ENCODE results near the gene ENAH.
A peak's percentile ranks its signal among the peaks of the same experiment; 100 is the strongest.
"Not testable (repeated sequence)": the region's sequence is repeated elsewhere in the genome, so short reads cannot be mapped to it uniquely, and the experiment has no call there.

The ENAH gene

DNA sequence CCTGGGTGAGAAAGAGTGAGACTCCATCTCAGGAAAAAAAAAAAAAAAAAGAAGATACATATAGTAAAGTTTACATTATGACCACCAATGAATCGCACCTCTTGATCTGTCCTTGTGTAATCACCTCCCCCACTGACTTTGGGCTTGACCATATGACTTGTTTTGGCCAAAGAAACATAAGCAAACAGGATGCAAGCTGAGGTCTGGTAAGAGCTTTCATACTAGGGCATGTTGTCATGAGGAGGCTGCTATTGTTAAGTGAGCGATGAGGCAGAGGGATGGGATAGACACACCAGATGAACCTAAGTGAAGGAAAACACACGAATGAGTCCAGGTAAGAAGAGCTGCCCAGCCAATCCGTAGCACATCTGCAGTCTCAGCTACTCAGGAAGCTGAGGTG, 10.7 kb downstream of the ENAH start:
- no peak for DNase-seq

DNA sequence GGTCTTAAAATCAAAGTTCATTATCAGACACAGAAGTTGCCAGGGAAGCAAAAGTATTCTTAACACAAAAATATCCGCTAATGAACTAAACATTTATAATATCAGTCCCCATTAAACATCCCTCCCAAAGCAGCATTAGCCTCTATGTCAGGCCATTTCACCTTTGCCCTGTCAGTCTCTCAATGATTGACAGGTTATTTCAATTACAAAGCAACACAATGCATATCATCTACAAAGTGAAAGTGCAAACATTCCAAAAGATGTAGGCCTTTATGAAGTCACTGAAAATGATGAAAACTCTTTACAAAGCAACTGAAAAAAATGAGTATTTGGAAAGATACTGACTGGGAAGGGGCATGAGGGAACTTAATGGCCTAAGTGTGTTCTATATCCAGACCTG, 14.1 kb downstream of the ENAH start:
- DNase-seq, result no peak

DNA sequence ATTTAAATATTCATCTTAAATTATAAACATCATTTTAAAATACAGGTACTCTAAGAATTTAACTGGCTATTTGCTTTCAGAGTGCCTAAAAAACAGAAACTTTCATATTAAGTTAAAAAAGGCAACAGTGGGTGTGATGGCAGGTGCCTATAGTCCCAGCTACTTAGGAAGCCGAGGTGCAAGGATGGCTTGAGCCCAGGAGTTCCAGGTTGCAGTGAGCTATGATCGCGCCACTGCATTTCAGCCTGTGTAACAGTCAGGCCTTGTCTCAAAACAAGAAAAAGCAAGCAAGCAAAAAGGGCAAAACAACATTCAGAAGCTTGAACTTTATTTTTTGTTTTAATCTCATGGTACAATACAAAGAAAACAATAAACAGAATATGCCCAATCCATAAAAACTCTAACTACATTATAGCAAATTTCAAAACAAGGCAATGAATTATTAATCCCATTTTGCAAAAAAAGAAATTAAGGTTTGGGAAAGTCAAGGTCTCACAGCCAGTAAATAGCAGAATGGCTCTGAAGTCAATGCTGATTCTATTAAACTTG, 15.2 kb downstream of the ENAH start:
- DNase-seq, result no peak

DNA sequence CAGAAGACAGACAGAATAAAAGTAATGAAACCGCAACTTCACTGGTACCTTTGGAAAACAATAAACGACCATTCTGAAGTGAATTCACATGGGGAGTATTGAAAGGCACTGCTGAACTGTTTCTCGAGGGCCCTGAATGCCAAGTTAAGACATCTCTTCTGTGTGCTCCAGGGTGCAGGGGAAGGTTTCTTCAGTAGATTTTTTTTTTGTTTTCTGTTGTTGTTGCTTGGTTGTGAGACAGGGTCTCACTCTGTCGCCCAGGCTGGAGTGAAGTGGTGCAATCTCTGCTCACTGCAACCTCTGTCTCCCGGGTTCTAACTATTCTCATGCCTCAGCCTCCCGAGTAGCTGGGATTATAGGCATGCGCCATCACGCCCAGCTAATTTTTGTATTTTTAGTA, 15.9 kb downstream of the ENAH start:
- DNase-seq, result not testable (repeated sequence)

DNA sequence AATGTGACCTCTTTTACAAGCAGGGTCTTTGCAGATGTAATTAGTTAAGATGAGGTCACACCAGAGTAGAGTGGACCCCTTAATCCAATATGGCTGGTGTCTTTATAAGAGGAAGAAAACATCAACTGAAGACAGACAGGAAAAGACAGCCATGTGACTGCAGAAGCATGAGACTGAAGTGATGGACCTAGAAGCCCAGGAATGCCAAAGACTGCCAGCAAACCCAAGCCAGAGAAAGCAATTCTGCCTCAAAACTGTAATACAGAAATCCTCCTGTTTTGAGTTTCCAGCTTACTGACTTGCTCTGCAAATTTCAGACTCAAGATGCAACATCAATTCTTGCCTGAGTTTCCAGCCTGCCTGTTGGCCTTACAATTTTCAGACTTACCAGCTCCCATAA, 17.3 kb downstream of the ENAH start:
- no peak for DNase-seq

DNA sequence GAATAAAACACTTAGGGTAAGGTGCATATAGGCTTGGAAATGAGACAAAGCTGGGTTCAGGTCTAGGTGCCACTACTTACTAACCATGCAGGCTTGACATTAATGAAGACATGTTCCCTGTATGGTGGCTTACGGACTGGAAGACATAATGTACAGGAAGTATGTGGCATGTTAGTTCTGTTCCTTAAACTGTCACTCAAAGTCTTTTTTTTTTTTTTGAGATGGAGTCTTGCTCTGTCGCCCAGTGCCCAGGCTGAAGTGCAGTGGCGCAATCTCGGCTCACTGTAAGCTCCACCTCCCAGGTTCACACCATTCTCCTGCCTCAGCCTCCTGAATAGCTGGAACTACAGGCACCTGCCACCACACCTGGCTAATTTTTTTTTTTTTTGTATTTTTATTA, 20.1 kb downstream of the ENAH start:
- not testable (repeated sequence) for DNase-seq

DNA sequence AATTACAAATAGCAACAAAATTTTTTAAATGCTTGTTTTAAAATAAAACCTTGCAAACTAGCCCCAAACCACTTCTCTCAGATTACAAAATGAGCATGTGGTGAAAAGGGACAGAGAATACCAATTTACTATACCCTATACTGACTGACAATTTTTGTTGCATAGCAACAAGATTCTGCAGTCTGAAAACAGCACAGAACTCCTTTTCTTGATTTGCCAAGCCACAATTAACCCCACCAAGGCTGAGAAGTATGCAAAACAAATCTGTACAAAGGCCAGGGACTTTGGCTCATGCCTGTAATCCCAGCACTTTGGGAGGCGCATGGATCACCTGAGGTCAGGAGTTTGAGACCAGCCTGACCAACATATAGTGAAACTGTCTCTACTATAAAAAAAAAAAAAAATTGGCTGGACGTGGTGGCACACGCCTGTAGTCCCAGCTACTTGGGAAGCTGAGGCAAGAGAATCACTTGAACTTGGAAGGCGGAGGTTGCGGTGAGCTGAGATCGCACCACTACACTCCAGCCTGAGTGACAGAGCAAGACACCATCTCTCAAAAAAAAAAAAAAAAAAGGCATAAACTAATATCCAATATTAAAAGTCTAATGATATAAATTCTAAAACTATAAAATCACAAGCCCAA, 21.8 kb downstream of the ENAH start:
- DNase-seq, result no peak

DNA sequence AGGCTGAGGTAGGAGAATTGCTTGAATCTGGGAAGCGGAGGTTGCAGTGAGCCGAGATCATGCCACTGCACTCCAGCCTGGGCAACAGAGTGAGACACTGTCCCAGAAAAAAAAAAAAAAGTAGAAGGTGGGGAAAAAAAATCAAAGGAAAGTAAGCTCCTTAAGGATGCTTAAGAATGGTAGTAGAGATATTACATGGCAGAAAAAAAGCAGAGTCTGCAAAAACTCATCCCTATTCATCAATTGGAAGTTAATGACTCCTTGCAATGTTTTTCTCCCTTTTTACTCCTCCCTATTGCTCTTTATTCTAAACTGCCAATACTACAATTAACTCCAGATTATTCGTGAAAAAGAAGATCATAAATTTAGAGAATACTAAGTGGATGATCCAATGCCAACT, 23.4 kb downstream of the ENAH start:
- no peak for DNase-seq

DNA sequence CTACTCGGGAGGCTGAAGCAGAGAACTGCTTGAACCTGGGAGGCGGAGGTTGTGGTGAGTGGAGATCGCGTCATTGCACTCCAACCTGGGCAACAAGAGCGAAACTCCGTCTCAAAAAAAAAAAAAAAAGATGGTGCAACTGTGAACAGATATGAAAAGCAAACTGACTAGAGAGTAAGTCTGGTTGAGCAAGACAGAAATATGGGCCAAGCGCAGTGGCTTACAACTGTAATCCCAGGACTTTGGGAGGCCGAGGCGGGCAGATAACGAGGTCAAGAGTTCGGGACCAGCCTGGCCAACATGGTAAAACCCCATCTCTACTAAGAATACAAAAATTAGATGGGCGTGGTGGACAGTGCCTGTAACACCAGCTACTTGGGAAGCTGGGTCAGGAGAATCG, 24.1 kb downstream of the ENAH start:
- not testable (repeated sequence) for DNase-seq

DNA sequence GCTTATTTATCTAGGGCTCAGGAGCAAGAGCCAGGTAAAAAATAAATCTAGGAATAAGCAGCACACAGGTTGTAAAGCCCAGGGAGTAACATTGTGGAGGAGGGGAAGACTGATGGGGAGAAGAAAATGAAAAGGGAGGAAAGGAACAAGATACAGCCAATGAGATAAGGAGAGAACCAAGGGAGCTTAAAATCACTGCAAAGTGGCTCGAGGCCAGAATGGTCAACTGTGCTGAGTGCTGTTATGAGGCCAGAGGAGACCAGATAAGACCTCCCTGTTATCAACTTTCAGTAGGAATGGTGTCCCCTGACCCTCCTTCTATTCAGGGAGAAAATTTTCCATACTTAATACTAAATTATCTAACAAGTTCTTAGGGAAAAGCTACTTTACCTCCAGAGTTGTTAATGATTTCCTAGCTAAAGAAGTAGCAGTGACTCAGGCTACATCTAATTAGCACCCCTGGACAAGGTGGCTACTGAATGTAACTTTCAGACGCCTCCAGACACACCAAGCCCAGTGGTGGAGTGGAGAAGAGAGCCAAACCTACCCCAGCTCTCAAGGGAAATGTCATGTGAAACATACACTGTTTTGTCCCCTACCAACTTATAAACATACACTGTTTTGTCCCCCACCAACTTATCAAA, 25.5 kb downstream of the ENAH start:
- DNase-seq, result no peak

DNA sequence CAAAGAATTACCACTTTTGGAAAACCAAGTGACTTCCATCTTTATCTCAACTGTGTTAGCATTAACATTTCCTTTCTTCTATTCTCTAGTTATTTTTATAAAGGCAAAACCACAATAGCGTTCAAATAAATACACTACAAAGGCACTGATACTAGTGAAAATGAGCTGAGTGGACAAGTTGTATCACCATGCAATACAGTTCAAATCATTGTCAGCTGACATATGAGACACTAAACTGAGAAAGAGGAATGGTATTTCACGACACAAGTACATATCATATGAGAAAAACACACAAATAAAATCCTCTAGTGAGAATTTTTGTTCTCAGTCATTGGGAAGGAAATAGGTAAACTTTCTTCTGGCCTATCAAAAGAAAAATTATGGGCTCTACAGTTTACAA, 26.2 kb downstream of the ENAH start:
- no peak for DNase-seq

DNA sequence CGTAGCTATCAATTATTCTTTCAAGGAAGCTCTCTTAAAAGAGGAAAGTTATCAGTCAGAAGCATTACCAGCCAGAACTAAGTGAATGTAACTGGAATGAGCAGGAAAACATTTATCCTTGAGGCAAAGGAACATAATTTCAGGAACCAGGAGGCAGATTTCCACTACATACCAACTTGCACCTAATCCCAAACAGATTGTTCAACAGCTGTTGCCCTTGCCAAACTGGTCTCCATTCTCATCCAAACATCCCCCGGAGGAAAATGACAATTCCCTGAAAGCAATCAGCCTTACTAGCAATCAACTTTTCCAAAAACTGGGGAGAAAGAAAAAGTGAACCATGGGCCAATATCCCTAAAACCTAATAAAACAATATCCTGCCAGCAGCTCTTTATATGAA, 35.0 kb downstream of the ENAH start:
- no peak for DNase-seq

DNA sequence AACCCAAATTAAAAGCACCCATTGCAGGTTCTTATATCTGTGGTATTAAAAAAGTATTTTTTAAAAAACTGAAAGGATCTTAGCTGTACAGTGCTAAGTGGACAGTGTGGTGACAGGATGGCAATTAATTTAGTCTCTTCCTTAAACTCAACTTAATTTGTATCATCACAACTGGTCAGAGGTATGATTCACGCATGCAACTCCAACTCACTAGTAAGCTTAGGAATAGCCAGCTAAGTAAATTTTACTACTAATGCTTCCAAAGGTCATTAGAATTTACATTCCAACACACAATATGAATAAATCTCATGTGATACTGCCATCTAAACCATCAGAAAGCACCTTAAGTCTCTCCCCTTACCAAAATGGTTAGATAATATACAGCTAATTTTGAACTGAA, 35.4 kb downstream of the ENAH start:
- DNase-seq, result no peak

DNA sequence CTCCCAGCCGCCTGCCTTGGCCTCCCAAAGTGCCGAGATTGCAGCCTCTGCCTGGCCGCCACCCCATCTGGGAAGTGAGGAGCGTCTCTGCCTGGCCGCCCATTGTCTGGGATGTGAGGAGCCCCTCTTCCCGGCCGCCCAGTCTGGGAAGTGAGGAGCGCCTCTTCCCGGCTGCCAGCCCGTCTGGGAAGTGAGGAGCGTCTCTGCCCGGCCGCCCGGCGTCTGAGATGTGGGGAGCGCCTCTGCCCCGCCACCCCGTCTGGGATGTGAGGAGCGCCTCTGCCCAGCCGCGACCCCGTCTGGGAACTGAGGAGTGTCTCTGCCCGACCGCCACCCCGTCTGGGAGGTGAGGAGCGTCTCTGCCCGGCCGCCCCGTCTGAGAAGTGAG, 37.5 kb downstream of the ENAH start:
- not testable (repeated sequence) for DNase-seq

DNA sequence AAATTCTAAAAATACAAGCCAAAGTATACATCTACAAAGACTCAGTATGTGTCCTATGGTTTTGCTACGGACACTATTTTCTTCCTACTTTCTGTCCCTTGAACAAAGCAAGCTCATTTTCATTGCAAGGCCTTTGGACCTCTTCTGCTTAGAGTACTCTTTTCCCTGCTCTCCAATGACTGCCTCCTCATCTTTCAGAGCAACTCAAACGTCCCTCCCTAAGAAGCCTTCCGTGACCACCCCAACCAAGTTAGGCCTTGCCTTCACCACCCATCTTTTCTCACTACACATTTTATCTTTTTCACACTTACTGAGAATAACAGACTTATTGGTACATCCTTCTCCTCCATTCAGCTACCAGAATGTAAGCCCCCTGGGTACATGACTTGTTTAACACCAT, 39.9 kb downstream of the ENAH start:
- no peak for DNase-seq

DNA sequence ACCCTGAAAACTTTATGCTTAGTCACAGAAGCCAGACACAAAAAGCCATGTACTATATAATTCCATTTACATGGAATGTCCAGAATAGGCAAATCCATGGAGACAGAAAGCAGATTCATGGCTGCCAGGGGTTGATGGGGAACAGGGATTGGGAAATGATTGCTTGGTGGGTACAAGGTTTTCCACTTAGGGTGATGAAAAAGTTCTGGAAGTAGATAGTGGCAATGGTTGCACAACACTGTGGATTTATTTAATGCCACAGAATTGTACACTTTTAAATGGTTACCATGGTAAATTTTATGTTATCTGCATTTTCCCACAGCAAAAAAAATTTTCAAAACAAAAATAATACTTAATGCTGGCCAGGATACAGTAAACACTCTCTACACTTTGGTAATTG, 40.6 kb downstream of the ENAH start:
- no peak for DNase-seq

DNA sequence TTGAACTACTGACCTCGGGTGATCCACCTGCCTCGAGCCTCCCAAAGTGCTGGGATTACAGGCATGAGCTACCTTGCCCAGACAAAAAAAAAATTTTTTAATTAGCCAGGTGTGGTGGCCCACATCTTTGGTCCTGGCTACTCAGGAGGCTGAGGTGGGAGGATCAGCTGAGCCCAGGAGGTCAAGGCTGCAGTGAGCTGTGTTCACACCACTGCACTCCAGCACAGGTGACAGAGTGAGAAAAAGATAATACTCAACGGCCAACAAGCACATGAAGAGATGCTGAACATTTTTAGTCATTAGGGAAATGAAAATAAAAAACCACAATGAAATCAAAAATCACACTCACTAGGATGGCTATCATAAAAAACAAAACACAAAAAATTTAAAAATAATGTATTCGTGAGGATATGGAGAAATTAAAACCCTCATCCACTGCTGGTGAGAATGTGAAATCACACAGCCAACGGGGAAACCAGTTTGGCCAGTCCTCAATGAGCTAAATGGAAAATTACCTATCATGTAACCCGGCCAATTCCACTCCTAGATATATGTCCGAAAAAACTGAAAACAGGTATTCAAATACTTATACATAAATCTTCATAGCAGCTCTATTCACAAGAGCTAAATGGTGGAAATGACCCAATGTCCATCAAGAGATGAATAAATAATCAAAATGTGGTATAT, 41.2 kb downstream of the ENAH start:
- no peak for DNase-seq

DNA sequence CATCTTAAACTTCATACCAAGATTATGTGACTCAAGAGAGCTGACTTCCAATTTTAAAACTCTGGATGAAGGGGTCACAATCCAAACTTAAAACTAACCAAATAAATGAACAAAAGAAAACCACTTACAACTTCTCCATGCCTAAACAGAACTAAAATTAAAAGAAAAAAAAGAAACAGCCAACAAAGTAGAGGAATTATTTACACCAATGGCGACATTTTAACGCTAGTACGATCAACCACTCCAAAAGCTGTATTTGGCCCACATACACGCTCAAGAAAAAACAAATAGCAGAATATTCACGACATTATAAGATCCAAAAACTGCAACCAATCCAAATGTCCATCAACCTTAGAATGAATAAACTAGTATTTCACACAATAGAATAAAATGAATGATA, 42.4 kb downstream of the ENAH start:
- DNase-seq, result no peak

DNA sequence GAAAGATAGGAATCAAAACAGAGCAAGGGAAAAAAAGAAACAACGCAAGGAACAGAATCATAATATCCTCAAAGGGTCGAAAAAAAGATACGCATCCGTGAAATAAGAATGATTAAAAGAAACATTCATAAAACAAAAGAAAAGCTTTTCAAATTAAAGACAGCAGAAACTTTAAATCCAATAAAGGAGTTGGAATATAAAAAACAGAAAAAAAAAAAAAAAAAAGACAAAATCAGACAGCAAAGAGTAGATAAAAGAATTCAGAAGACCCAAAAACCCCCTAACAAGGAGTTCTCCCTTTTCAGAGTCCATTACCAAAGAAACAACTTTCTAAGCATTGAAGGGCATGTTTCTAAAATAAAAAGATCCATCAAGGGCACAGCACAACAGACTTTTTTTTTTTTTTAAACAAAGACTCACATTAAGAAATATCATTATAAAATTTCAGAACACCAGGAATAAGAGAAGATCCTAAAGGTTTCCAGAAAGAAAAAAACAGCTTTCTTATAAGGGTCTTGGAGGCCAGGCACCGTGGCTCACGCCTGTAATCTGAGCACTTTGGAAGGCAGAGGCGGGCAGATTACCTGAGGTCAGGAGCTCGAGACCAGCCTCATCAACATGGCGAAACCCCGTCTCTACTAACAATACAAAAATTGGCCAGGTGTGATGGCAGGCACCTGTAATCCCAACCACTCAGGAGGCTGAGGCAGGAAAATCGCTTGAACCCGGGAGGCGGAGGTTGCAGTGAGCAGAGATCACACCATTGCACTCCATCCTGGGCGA, 44.7 kb downstream of the ENAH start:
- no peak for DNase-seq

DNA sequence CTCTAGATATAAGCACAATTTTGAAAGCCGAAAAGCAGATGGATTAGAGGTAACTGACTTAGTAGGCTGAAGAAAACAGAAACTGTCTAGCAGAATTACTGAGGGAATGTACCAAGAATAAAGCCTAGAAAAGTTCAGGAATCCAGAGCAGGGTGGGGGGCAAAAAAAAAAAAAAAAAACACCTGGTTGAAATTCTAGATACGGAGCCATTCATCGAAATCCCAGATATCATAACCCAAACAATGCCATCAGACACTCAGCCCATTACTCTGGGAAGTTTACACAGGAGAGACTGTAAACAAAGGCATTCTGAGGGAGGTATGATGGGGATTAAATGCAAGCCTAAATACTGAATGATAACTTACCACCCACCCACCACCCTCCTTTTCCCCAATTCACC, 45.6 kb downstream of the ENAH start:
- DNase-seq, result peak; percentile 13

DNA sequence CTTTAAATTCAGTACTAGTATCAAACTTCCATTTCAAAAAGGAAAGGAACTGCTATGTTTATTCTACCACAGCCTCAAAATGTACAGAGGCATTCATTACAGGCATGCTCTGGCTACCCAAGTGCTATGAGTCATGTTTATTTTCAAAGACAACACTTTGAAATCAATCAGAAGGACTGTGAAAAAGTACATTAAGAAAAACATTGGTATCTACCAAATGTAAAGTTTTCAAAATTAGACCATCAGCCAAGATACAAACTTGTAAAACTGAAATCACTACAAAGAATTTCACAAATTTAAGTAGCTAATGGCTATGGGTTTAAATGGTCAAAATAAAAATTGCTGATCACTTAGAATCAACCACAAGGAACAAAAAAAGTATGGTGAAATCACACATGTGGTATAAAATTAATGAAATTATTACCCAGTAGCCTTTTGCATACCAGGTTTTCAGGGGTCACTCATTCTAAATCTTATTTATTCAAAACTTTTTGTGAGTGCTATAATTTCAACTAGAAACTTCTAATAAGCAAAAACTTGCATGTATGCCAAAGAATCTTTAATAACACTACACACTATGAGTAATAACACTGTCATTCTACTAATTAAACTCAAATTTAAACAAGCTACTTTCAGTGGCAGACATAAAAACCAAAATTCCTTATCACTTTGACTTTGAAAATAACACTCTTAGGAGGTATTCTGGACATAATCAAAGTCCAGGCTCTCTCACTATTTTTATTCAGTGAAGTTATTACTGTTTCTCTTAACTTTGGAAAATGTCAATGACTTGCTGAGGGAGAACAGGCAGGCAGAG, 49.2 kb downstream of the ENAH start:
- no peak for DNase-seq

DNA sequence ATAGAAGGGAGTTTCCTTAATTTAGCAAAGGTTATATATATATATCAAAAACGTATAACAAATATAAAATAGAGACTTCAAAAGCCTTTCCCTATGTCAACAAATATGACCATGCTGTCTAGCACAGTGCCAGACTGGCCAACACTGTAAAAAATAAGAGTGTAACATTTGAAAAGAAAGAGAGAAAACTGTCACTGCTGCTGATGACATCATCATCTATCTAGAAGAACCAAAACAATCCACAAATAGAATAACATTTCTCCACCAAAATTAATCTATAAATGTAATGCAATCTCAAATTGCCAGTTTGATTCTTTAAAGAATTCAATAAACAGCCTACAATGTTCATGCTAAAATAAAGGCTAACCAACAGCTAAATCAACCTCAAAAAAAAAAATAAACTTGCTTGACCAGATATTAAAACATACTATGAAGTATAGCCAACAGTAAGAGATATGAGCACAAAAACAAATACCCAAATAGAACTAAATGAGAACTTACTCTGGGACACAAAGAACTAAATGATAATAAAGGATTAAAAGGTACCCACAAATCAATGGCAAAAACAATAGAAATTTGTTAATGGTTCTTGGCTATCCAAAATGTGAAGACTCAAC, 50.2 kb downstream of the ENAH start:
- no peak for DNase-seq
